H1 (cell line): Measurements from ENCODE around the gene IQCF6. TPM values are rescaled to one million over a fixed set of nuclear protein-coding genes. Genes with fewer than 3 reads are reported as not detected.

Experiments
- BRCA1 ChIP-seq: IDR thresholded peaks from 2 replicates; pipeline ENCODE4 v1.6.1; 2012; ENCODE audit warnings: low read depth, low read length, improper control_type of control experiment
- CEBPB ChIP-seq: IDR thresholded peaks from 2 replicates; pipeline ENCODE4 v1.6.1; 2012; ENCODE audit warnings: low read depth, low read length
- CTBP2 ChIP-seq: IDR thresholded peaks from 2 replicates; pipeline ENCODE4 v1.7.0; 2011; ENCODE audit warnings: borderline replicate concordance, mild to moderate bottlenecking, moderate library complexity, mixed read lengths, low read length; ENCODE audit not compliant: insufficient read depth, insufficient read length
- FOSL1 ChIP-seq: IDR thresholded peaks from 2 replicates; pipeline ENCODE4 v1.6.1; 2011; ENCODE audit warnings: mild to moderate bottlenecking, low read depth, low read length, moderate library complexity; ENCODE audit not compliant: insufficient read depth
- GABPA ChIP-seq: IDR thresholded peaks from 2 replicates; pipeline ENCODE4 v1.6.1; 2011; ENCODE audit warnings: mild to moderate bottlenecking, low read length, moderate library complexity, borderline replicate concordance; ENCODE audit not compliant: insufficient read depth
- JUN ChIP-seq: IDR thresholded peaks from 2 replicates; pipeline ENCODE4 v1.6.1; 2011; ENCODE audit warnings: low read depth, mild to moderate bottlenecking, improper control_type of control experiment, low read length
- POU5F1 ChIP-seq: IDR thresholded peaks from 2 replicates; pipeline ENCODE4 v1.6.1; 2011; ENCODE audit warnings: low read depth, mild to moderate bottlenecking, low read length, moderate library complexity
- RXRA ChIP-seq: IDR thresholded peaks from 2 replicates; pipeline ENCODE4 v1.6.1; 2011; ENCODE audit warnings: low read depth, mild to moderate bottlenecking, low read length, moderate library complexity; ENCODE audit not compliant: insufficient read depth
- TAF1 ChIP-seq: IDR thresholded peaks from 2 replicates; pipeline ENCODE4 v1.6.1; 2011; ENCODE audit warnings: mild to moderate bottlenecking, low read depth, low read length
- YY1 ChIP-seq: IDR thresholded peaks from 2 replicates; pipeline ENCODE4 v1.6.1; 2011; ENCODE audit warnings: low read depth, mild to moderate bottlenecking, low read length
- ZNF274 ChIP-seq: IDR thresholded peaks from 2 replicates; pipeline ENCODE4 v1.7.0; 2012; ENCODE audit warnings: low read length, borderline replicate concordance; ENCODE audit errors: extremely low read depth
- polyA plus RNA-seq, 7 experiments: library from polyadenylated mRNA; depleted of rRNA in 3 of 7; stranded (reverse) in 5 of 7; unstranded in 2 of 7; fragments of >200 nt in 5 of 7; fragments of 200-250 nt in 2 of 7; gene quantifications; 1 replicate in 5 of 7; 2 replicates in 1 of 7; 4 replicates in 1 of 7; pipeline versions ENCODE4 v1.2.1 to v1.2.3, GENCODE V29; 2011 to 2013; ENCODE audit warnings: missing spikeins in 2 of 7, mixed read lengths in 2 of 7
- total RNA-seq: library from RNA; stranded (reverse); fragmentation: NEBNext Ultra II Directional; extraction: Animal tissue kit (Norgen Biotek cat#: 25700); gene quantifications from 2 replicates; pipeline ENCODE4 v1.2.1, GENCODE V29; 2021
- TF ChIP-seq, protein P1 (sequence below): fragments of 300-600 bp; sonication (generic); IDR thresholded peaks from 2 replicates; pipeline ENCODE4 v1.7.1; 2012; ENCODE audit warnings: low read length, moderate library complexity, mild to moderate bottlenecking, inconsistent platforms; ENCODE audit not compliant: insufficient replicate concordance

IQCF6 gene
- total and polyA plus RNA-seq, 2 of the 8 experiments (the other 6 are each of a cell fraction or from before 2014, with no cell fraction given): not detected

DNA sequence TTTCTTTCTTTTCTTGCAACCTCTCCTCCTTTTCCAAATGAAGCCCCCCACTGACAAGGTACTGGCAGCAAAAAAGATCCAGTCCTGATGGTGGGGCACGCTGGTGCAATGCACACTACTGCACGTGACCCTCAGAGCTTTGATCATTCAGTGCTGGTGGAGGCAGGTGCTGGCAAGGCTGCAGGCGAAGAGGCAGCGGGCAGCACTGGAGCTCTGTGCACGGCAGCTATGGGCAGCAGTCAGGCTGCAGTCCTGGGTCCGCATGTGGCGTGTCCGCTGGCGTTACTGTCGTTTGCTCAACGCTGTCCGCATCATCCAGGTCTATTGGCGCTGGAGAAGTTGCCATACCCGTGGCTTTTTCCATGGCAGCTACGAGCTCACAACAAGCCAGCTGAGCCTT, 40.1 kb upstream of the IQCF6 start (continued):
- TF ChIP-seq, protein P1, sequence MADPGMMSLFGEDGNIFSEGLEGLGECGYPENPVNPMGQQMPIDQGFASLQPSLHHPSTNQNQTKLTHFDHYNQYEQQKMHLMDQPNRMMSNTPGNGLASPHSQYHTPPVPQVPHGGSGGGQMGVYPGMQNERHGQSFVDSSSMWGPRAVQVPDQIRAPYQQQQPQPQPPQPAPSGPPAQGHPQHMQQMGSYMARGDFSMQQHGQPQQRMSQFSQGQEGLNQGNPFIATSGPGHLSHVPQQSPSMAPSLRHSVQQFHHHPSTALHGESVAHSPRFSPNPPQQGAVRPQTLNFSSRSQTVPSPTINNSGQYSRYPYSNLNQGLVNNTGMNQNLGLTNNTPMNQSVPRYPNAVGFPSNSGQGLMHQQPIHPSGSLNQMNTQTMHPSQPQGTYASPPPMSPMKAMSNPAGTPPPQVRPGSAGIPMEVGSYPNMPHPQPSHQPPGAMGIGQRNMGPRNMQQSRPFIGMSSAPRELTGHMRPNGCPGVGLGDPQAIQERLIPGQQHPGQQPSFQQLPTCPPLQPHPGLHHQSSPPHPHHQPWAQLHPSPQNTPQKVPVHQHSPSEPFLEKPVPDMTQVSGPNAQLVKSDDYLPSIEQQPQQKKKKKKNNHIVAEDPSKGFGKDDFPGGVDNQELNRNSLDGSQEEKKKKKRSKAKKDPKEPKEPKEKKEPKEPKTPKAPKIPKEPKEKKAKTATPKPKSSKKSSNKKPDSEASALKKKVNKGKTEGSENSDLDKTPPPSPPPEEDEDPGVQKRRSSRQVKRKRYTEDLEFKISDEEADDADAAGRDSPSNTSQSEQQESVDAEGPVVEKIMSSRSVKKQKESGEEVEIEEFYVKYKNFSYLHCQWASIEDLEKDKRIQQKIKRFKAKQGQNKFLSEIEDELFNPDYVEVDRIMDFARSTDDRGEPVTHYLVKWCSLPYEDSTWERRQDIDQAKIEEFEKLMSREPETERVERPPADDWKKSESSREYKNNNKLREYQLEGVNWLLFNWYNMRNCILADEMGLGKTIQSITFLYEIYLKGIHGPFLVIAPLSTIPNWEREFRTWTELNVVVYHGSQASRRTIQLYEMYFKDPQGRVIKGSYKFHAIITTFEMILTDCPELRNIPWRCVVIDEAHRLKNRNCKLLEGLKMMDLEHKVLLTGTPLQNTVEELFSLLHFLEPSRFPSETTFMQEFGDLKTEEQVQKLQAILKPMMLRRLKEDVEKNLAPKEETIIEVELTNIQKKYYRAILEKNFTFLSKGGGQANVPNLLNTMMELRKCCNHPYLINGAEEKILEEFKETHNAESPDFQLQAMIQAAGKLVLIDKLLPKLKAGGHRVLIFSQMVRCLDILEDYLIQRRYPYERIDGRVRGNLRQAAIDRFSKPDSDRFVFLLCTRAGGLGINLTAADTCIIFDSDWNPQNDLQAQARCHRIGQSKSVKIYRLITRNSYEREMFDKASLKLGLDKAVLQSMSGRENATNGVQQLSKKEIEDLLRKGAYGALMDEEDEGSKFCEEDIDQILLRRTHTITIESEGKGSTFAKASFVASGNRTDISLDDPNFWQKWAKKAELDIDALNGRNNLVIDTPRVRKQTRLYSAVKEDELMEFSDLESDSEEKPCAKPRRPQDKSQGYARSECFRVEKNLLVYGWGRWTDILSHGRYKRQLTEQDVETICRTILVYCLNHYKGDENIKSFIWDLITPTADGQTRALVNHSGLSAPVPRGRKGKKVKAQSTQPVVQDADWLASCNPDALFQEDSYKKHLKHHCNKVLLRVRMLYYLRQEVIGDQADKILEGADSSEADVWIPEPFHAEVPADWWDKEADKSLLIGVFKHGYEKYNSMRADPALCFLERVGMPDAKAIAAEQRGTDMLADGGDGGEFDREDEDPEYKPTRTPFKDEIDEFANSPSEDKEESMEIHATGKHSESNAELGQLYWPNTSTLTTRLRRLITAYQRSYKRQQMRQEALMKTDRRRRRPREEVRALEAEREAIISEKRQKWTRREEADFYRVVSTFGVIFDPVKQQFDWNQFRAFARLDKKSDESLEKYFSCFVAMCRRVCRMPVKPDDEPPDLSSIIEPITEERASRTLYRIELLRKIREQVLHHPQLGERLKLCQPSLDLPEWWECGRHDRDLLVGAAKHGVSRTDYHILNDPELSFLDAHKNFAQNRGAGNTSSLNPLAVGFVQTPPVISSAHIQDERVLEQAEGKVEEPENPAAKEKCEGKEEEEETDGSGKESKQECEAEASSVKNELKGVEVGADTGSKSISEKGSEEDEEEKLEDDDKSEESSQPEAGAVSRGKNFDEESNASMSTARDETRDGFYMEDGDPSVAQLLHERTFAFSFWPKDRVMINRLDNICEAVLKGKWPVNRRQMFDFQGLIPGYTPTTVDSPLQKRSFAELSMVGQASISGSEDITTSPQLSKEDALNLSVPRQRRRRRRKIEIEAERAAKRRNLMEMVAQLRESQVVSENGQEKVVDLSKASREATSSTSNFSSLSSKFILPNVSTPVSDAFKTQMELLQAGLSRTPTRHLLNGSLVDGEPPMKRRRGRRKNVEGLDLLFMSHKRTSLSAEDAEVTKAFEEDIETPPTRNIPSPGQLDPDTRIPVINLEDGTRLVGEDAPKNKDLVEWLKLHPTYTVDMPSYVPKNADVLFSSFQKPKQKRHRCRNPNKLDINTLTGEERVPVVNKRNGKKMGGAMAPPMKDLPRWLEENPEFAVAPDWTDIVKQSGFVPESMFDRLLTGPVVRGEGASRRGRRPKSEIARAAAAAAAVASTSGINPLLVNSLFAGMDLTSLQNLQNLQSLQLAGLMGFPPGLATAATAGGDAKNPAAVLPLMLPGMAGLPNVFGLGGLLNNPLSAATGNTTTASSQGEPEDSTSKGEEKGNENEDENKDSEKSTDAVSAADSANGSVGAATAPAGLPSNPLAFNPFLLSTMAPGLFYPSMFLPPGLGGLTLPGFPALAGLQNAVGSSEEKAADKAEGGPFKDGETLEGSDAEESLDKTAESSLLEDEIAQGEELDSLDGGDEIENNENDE: no peak
- TF ChIP-seq POU5F1 (no peak), RXRA (no peak), FOSL1 (no peak), YY1 (no peak), TAF1 (no peak), CEBPB (no peak), GABPA (no peak), JUN (no peak), CTBP2 (no peak), ZNF274 (no peak), BRCA1 (no peak)
